IMR-90 (cell line): ENCODE measurements around the gene PAK4. TPM values are rescaled to one million over a fixed set of nuclear protein-coding genes. Genes with fewer than 3 reads are reported as not detected.
A peak's percentile ranks its signal among the peaks of the same experiment; 100 is the strongest.

Experiments used
- ATAC-seq: fragments of 200-7000 bp; cut with Tn5 transposase; 2 replicates; pipeline ENCODE4 v1.9.1; 2020; ENCODE audit warnings: low read depth, mild to moderate bottlenecking, moderate library complexity
- BruUV-seq: library from RNA; stranded (reverse); fragments of 400-500 nt; replicated peaks from 2 replicates; lab custom pipeline; 2021; lab: Mats Ljungman, UMichigan
- CTCF ChIA-PET: fragments of 300-600 bp; formaldehyde crosslinking; extraction: SDS; loops from one replicate; lab custom pipeline; 2021; ENCODE audit warnings: antibody characterized with exemption; lab: Yijun Ruan, JAX
- POLR2A ChIA-PET: fragments of 300-600 bp; sonication (Branson Sonifier 250); formaldehyde crosslinking; loops from one replicate; lab custom pipeline; 2022; ENCODE audit warnings: antibody characterized with exemption; ENCODE audit not compliant: unreplicated experiment; lab: Charles Lee
- DNase-seq: peaks from one replicate; pipeline ENCODE4 v3.0.0; 2013
- H2AFZ ChIP-seq: replicated peaks from 2 replicates; pipeline ENCODE3; 2013; ENCODE audit warnings: low read length, mild to moderate bottlenecking; ENCODE audit not compliant: poor library complexity
- H2AK5ac ChIP-seq: 2 replicates; pipeline ENCODE4 v1.6.1; 2013; ENCODE audit warnings: low read depth, low read length, inconsistent platforms
- H2AK9ac ChIP-seq: replicated peaks from 2 replicates; pipeline ENCODE3; 2013; ENCODE audit warnings: mild to moderate bottlenecking, low read depth, low read length, moderate library complexity; ENCODE audit not compliant: poor library complexity
- H2BK120ac ChIP-seq: 2 replicates; pipeline ENCODE4 v1.6.1; 2013; ENCODE audit warnings: low read depth, low read length, inconsistent platforms
- H2BK15ac ChIP-seq: 3 replicates; pipeline ENCODE4 v1.6.1; 2013; ENCODE audit warnings: low read depth, low read length, inconsistent platforms
- H2BK20ac ChIP-seq: 2 replicates; pipeline ENCODE4 v1.6.1; 2013; ENCODE audit warnings: low read depth, mild to moderate bottlenecking, inconsistent platforms, low read length, moderate library complexity
- H2BK5ac ChIP-seq: 2 replicates; pipeline ENCODE4 v1.6.1; 2013; ENCODE audit warnings: mild to moderate bottlenecking, low read depth, low read length, inconsistent platforms; ENCODE audit not compliant: poor library complexity, severe bottlenecking
- H3K14ac ChIP-seq: replicated peaks from 2 replicates; pipeline ENCODE4 v1.6.1; 2013; ENCODE audit warnings: low read depth, low read length, inconsistent platforms
- H3K18ac ChIP-seq: 2 replicates; pipeline ENCODE4 v1.6.1; 2013; ENCODE audit warnings: low read depth, low read length, control low read depth
- H3K23ac ChIP-seq: 2 replicates; pipeline ENCODE4 v1.6.1; 2013; ENCODE audit warnings: low read depth, low read length, inconsistent platforms
- H3K27ac ChIP-seq: 2 replicates; pipeline ENCODE4 v1.5.1; 2013; ENCODE audit warnings: mild to moderate bottlenecking, control low read depth, low read length; ENCODE audit not compliant: insufficient read depth
- H3K27me3 ChIP-seq: 2 replicates; pipeline ENCODE4 v1.6.1; 2013; ENCODE audit warnings: low read length; ENCODE audit not compliant: control insufficient read depth, insufficient read depth
- H3K36me3 ChIP-seq: 2 replicates; pipeline ENCODE4 v1.6.1; 2013; ENCODE audit warnings: low read length, mixed read lengths; ENCODE audit not compliant: control insufficient read depth, insufficient read depth
- H3K4ac ChIP-seq: 2 replicates; pipeline ENCODE4 v1.6.1; 2013; ENCODE audit warnings: low read depth, low read length, inconsistent platforms
- H3K4me1 ChIP-seq: 2 replicates; pipeline ENCODE4 v1.6.1; 2013; ENCODE audit warnings: low read length, mixed read lengths; ENCODE audit not compliant: control insufficient read depth, insufficient read depth
- H3K4me2 ChIP-seq: 2 replicates; pipeline ENCODE4 v1.6.1; 2013; ENCODE audit warnings: low read depth, mild to moderate bottlenecking, control low read depth, low read length, moderate library complexity
- H3K4me3 ChIP-seq: 2 replicates; pipeline ENCODE4 v1.5.1; 2013; ENCODE audit warnings: low read depth, mild to moderate bottlenecking, control low read depth, low read length, moderate library complexity; ENCODE audit not compliant: insufficient read depth
- H3K56ac ChIP-seq: 2 replicates; pipeline ENCODE4 v1.6.1; 2013; ENCODE audit warnings: low read length, inconsistent platforms; ENCODE audit not compliant: insufficient read depth; ENCODE audit errors: extremely low read depth
- H3K79me1 ChIP-seq, 2 experiments: 2 replicates each; pipeline ENCODE4 v1.6.1; 2013; ENCODE audit warnings: low read length in 2 of 2, inconsistent platforms in 1 of 2, low read depth in 1 of 2
- H3K9ac ChIP-seq: 2 replicates; pipeline ENCODE4 v1.6.1; 2013; ENCODE audit warnings: low read depth, low read length, control low read depth
- H3K9me1 ChIP-seq: 2 replicates; pipeline ENCODE4 v1.6.1; 2013; ENCODE audit warnings: low read length, inconsistent platforms; ENCODE audit not compliant: insufficient read depth
- H3K9me3 ChIP-seq: 2 replicates; pipeline ENCODE4 v1.6.1; 2013; ENCODE audit warnings: low read length; ENCODE audit not compliant: control insufficient read depth, insufficient read depth
- H4K20me1 ChIP-seq: 2 replicates; pipeline ENCODE4 v1.6.1; 2013; ENCODE audit warnings: low read length, inconsistent platforms; ENCODE audit not compliant: insufficient read depth
- H4K5ac ChIP-seq: 2 replicates; pipeline ENCODE4 v1.6.1; 2013; ENCODE audit warnings: mild to moderate bottlenecking, low read depth, low read length, control low read depth
- H4K8ac ChIP-seq, 2 experiments: 2 replicates each; pipeline ENCODE4 v1.6.1; 2013; ENCODE audit warnings: low read depth in 2 of 2, low read length in 2 of 2, control low read depth in 1 of 2, inconsistent platforms in 1 of 2
- H4K91ac ChIP-seq: 2 replicates; pipeline ENCODE4 v1.6.1; 2013; ENCODE audit warnings: low read depth, low read length, inconsistent platforms; ENCODE audit not compliant: insufficient read depth
- BHLHE40 ChIP-seq: fragments of 150-350 bp; IDR thresholded peaks from 2 replicates; pipeline ENCODE4 v1.6.1; 2016; ENCODE audit warnings: mild to moderate bottlenecking, low read depth, low read length
- CHD1 ChIP-seq: IDR thresholded peaks from 2 replicates; pipeline ENCODE4 v1.6.1; 2012; ENCODE audit warnings: low read depth, low read length, improper control_type of control experiment
- MAZ ChIP-seq: IDR thresholded peaks from 2 replicates; pipeline ENCODE4 v1.6.1; 2012; ENCODE audit warnings: low read depth, mild to moderate bottlenecking, low read length, improper control_type of control experiment, moderate library complexity, borderline replicate concordance
- RAD21 ChIP-seq: IDR thresholded peaks from 2 replicates; pipeline ENCODE4 v1.6.1; 2012; ENCODE audit warnings: low read length, improper control_type of control experiment
- WGBS, 2 experiments: methylation state at CpG; one replicate each; pipeline versions ENCODE4 v1.1.5 to v1.1.7; 2013; ENCODE audit warnings: missing lambda C conversion rate in 2 of 2; ENCODE audit not compliant: insufficient read length in 1 of 2; ENCODE audit errors: extremely low coverage in 2 of 2; 5-methylcytosine and 5-hydroxymethylcytosine counted together
- dilution Hi-C: fragments of 300-500 bp; cut with HindIII; formaldehyde crosslinking; loops from one replicate; pipeline ENCODE4 v1.14.3; 2018; ENCODE audit warnings: low sequenced_read_pairs; ENCODE audit not compliant: unreplicated experiment
- in situ Hi-C: fragments of 300-500 bp; cut with MboI; formaldehyde crosslinking; loops from 3 replicates; pipeline ENCODE4 v1.14.3; 2019; ENCODE audit warnings: low sequenced_read_pairs, inconsistent platforms, mixed read lengths
- intact Hi-C: fragments of 100-400 bp; cut with micrococcal nuclease; formaldehyde crosslinking; loops from 2 replicates; pipeline ENCODE4 v1.10.0; 2022
- polyA plus RNA-seq, 3 experiments: library from polyadenylated mRNA; depleted of rRNA; stranded (reverse); fragments of >200 nt; gene quantifications; 2 replicates each; pipeline ENCODE4 v1.2.3, GENCODE V29; 2012; ENCODE audit warnings: low replicate concordance in 1 of 3
- total RNA-seq: library from RNA; depleted of rRNA; stranded (reverse); fragments of >200 nt; gene quantifications from 2 replicates; pipeline ENCODE4 v1.2.3, GENCODE V29; 2012

The PAK4 gene
- total and polyA plus RNA-seq, 2 of the 4 experiments (the other 2 are of a cell fraction), result 2.0 to 27.2 TPM

DNA sequence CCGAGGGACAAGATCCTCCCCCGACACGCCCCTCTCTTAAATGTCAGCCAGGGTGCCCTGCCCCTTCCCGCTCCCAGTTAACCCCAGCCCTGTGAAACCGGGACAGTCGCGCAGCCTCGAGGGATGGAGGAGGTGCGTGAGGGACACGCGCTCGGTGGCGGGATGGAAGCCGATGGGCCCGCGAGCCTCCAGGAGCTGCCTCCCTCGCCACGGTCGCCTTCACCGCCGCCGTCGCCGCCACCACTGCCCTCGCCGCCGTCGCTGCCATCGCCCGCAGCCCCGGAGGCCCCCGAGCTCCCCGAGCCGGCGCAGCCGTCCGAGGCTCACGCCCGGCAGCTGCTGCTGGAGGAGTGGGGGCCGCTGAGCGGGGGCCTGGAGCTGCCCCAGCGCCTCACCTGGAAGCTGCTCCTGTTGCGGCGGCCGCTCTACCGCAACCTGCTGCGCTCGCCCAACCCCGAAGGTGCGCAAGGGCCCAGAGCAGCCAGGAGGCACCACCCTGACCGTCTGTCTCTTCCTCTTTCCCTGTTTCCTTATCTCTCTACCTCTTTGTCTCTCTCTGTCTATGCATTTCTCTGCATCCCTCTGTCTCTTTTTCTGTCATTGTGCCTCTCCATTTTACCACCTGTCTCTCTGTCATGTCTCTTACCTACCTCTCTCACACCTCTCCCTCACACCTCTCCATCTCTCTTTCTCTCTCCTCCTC, 71.4 kb downstream of the PAK4 start, which contains the start of gene NCCRP1:
NCCRP1 (plus strand) TSS at position 105 of the 703 bp plus-strand sequence; CDS start at position 124, 19 bp downstream.
- Histone ChIP-seq H4K8ac (no peak within 1 kb of the TSS), H3K4me2 (peak within 1 kb of the TSS; percentile 14; the same call in 1 of the 2 replicates), H4K20me1 (no peaks in the 10 kb centered on the region), H3K9me3 (no peaks in the 10 kb centered on the region), H4K91ac (no peak within 1 kb of the TSS), H2BK20ac (no peak within 1 kb of the TSS), H3K23ac (no peak within 1 kb of the TSS), H2BK120ac (no peak within 1 kb of the TSS), H2AK9ac (no peak within 1 kb of the TSS), H3K14ac (no peak within 1 kb of the TSS), H3K4me1 (no peaks in the 10 kb centered on the region; the same call in 1 of the 2 replicates), H3K36me3 (no peaks in the 10 kb centered on the region), H3K9ac (no peak within 1 kb of the TSS), H3K18ac (no peak within 1 kb of the TSS), H2AK5ac (no peak within 1 kb of the TSS), H3K27ac (no peak within 1 kb of the TSS), H2AFZ (peak within 1 kb of the TSS; percentile 75), H3K27me3 (peaks cover 49% of the 10 kb centered on the region), H3K56ac (no peak within 1 kb of the TSS), H3K4ac (no peak within 1 kb of the TSS), H4K5ac (no peak within 1 kb of the TSS), H3K79me1 (no peaks in the 10 kb centered on the region), H3K9me1 (no peaks in the 10 kb centered on the region), H2BK15ac (no peak within 1 kb of the TSS), H2BK5ac (no peak within 1 kb of the TSS), H3K4me3 (no peak within 1 kb of the TSS)
- BruUV-seq, result no TSS peak
- DNase-seq (no peak), ATAC-seq (no peak)
- in situ Hi-C loops, result no loop called here
- dilution Hi-C loops, result no loop called here
- intact Hi-C loops, result loop anchor here (5.0 kb wide), 1 partner anchor 130 kb away; no protein-coding TSS in a partner anchor
- ChIA-PET CTCF (no interaction called here), POLR2A (no interaction called here)
- WGBS, 2 experiments, result 2% methylated on average over 22 of the region's 51 CpGs; no CpG with 5 or more reads in 1 of the 2 experiments
- TF ChIP-seq BHLHE40 (no peak), RAD21 (no peak), MAZ (no peak), CHD1 (no peak)
